ENCODE data around the gene P3H2.

GRCh38 chr3:190024912-190025311, 95.8 kb downstream of the P3H2 start:
- TF ChIP-seq CTCF (conservative IDR thresholded peaks at IDR 0.05 in 1 of 2, IDR thresholded peaks at IDR 0.05 in 1 of 2; ENCODE audit: low read depth in 1 of 2, low read length in 2 of 2) (no peak), EZH2 (IDR thresholded peaks at IDR 0.05; ENCODE audit: low read length, missing control alignments) (no peak)
